CMK (cell line): Measurements from ENCODE around the gene CLCA4.
"Not testable (repeated sequence)": the region's sequence is repeated elsewhere in the genome, so short reads cannot be mapped to it uniquely, and the experiment has no call there.

ENCODE experiments used
- DNase-seq: peaks from one replicate; pipeline ENCODE4 v3.0.0-alpha.2; 2010; ENCODE audit warnings: low read depth

Gene CLCA4

DNA sequence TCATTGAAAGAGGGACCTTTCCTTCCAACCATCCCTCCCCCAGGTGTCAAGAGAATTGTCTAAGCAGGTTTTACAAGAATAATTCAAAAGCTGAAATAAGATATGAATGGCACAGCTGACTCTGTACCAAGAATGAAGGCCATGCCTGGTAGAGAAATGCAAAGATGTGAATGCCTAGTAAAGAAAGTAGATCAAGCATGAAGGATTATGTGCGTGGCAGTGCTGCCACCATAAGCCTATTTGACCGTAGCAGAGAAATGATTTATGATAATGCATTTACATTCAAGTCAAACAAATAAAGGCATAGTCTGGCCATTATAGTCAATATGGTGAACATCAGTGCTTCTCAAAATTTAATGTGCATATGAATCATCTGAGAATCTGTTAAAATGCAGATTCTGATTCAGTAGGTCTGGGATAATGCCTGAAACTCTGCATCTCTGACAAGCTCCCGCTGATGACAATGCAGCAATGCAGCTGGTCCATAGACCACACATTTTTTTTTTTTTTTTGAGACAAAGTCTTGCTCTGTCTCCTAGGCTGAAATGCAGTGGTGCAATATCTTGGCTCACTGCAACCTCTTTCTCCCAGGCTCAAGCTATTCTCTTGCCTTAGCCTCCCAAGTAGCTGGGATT, 16.6 kb upstream of the CLCA4 start:
- no peak for DNase-seq

DNA sequence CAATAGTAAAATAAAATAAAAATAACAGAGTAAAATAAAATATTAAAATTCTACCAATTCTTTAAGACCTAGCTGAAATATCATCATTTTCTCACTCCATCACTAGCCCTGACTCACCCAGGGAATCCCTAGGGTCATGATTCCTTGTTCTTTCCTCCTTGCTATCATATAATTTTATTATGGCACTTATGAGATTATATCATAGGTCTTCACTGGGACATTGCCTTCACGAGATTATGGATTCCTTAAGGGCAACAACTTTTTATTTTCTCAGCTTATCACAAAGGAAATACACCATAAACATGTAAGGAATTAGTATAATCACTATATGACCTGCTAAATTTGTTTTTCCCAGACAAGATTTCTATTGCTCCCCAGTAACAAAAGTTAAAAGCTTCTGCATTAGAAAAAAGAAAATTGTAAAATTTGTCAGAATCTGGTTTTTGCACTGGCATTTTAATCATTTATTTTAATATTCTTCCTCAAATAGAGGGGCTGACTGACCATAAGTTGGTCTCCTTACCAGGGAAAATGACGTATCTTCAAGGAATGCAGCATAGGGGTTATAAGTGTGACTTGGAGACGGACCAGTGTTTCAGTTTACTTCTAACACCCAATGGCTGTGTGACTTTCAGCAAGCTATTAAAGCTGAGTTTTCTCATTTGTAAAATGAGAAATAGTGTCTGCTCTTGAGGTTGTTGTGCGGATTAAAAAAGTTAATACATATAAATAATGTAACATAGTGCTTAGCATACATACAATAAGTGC, 8.8 kb upstream of the CLCA4 start:
- DNase-seq: no peak

DNA sequence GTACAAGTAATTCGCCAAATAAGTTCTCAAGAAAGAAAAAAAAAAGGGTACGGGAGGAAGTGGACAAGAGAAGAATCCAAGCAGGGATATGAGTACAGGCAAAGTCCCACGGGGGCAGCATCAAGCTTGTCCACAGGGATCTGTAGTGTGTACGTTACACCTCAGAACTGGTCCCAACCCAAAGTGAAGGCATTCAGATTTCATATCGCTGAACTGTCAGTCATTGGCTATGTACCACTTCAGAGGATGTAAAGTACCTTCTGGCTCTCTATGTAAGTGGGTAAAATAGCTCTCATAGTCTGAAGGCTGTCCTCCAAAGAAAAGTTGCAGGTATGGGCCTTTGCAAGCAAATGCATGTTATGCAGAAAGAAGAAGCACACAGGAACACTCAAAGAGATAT, 8.1 kb upstream of the CLCA4 start:
- no peak for DNase-seq

DNA sequence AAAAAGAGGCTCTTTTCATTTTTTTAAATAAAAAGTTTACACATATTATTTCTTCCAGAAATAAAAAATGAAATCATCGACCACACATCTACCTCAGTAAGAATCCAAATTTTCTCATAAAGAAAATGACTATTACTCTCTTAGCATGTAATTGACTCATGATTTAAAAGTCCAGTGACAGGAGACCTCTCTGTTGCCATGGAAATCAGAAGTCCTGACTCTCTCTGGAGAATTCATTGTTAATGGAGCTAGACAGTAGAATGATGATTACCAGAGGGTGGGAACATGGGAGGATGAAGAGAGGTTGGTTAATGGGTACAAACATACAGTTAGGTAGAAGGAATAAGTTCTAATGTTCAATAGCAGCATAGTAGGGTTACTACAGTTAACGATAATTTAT, 5.0 kb upstream of the CLCA4 start:
- no peak for DNase-seq

DNA sequence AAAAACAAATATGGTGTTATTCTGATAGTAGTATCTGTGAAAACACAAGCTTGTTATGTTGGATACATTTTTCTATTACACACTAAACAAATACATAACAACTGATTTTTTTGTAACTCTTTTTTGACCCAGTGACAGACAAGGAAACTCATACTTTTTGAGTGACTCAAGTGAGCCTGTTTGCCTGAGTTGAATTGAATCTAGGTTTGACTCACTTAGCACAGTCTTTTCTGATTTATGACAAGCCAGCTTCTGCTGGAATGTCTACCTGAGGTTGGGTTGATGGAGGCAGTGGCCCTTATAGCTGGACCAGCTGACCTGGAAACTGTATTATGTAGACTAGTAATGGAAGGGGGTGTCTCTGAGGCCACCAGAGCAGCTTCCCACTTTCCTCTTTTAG, 4.2 kb upstream of the CLCA4 start:
- DNase-seq: no peak

DNA sequence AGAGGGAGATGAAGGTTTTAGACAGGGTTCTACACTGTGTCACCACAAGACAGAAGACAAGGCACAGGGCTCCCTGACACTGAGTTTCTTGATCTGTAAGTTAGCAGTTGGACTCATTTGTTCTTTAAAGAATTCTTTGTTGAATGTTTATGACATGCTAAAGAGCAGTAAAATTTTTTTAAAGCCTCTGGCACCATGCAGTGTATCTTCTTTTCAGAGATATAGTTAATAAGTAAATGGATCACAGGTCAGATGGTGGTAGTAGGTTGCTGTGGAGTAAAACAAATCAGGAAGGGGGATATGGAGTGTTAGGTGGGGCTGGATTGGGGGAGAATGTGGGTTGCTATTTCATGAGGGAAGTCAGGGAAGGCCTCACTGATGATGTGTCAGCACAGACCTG, 2.0 kb downstream of the CLCA4 start:
- no peak for DNase-seq

GRCh38 chr1:86551305-86551704, 4.4 kb downstream of the CLCA4 start:
- no peak for DNase-seq

GRCh38 chr1:86552376-86552775, 5.5 kb downstream of the CLCA4 start:
- no peak for DNase-seq

- no peak for DNase-seq
Measured at GRCh38 chr1:86557739-86558138, 10.9 kb downstream of the CLCA4 start.

DNA sequence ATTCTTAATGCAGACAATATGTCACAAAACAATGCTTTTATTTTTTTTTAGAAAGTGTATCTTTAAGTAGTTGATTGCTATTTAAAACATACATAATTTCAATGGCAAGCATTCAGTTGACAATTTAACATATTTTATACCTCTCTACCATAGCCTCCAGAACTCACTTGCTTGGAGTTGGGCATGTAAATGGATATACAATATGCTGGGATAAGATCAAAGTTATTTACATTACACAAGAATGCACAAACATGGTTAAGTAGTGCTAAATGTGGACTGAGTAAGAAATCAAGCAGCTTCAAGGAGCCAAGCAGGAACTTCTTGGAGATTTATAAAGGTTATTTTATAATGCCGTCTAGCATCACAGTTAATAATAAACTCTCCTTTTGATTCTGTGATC, 17.0 kb downstream of the CLCA4 start:
- no peak for DNase-seq

DNA sequence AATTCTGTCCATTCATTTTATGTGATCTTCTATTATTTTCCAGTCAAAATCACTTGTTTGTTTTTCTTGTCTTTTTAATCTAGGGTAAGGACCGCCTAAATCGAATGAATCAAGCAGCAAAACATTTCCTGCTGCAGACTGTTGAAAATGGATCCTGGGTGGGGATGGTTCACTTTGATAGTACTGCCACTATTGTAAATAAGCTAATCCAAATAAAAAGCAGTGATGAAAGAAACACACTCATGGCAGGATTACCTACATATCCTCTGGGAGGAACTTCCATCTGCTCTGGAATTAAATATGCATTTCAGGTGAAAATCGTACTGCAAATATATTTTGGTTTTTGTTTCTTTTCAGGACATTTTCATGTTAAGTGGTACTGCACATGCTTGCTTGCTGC, 20.5 kb downstream of the CLCA4 start:
- no peak for DNase-seq

- no peak for DNase-seq
Measured at GRCh38 chr1:86567878-86568277, 21.0 kb downstream of the CLCA4 start.

DNA sequence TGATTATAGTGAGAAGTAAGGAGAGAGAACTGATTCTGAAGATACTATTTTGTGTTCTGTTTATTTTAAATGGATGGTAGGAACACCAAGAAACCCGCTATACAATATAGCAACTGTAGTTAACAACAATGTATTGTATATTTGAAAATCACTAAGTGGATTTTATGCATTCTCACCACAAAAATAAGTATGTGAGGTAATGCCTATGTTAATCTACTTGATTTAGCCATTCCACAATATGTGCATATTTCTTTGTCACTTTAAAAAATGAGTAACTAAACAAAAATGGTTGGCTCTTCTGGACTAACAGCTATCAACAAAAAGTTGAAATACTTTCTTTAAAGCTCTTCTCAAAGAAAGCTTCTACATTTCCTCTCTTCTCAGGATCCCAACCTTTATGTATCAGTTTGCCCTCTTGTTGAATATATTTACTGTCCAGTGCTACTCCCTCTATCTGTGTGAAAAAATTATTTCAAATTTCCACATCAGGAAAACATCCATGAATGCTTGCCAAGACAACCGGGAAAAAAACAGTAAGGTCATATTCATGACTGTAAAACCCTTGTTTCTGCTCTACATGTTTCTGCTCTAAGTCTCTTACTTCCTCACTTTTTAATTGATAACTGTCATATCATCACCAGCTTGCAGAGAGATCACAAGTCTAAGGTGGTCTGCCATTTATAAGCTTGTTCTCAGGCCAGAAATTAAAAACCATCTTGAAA, 27.0 kb downstream of the CLCA4 start:
- DNase-seq: no peak

DNA sequence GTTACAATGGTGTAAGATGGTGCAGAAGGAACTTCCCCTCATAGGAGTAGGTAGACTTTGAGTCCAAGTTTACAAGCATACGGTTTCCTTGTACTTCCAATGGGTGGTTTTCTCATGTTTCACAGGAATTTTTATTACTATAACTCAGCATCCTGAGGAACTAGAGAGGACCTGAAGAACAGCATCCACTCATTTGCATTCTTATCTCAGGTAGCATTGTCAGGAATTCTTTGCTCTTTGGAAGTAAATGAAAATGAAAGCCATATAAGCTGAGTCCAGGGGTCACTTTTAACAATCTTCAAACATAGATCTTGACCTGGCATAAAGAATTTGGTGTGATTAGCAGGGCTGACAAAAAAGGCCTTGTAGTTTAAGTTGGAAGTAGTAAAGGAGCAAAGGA, 34.4 kb downstream of the CLCA4 start:
- no peak for DNase-seq

GRCh38 chr1:86582161-86582560, 35.3 kb downstream of the CLCA4 start:
- DNase-seq: no peak

GRCh38 chr1:86583032-86583431, 36.2 kb downstream of the CLCA4 start:
- DNase-seq: no peak

DNA sequence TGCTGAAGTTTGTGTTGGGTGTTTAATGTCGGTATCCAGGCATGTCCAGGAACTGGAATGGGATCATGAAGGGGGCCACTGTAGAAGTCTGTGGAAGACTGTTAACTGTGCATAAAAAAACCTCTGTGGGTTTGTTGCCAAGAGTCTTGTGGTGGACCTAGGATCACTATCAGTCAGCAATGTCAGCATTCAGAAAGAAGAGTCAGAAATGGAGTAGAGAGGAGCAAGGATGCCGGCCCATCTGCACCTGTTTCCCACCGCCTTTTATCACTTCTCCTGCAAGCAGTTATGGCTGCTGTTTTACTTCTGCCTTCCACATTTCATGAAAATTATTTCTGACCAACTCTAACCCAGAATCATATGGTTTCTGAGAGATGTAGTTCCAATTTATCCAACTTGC, 36.7 kb downstream of the CLCA4 start:
- DNase-seq: no peak

DNA sequence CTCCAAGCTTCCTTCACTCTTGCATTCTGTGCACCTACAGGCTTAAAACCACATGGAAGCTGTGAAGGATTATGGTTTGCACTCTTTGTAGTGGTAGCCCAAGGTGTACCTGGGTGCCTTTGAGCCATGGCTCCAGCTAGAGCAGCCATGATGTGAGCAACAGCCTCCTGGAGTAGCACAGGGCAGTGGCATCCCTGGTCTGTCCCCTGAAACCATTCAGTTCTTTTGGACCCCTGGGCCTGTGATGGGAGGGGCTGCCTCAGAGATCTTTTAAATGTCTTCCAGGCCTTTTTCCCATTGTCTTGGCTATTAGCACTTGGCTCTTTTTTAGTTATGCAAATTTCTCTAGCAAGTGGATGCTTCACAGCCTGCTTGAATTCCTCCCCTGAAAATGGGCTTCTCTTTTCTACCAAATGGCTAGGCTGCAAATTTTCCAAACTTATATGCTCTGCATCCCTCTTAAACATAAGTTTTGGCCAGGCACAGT, 47.4 kb downstream of the CLCA4 start:
- no peak for DNase-seq

DNA sequence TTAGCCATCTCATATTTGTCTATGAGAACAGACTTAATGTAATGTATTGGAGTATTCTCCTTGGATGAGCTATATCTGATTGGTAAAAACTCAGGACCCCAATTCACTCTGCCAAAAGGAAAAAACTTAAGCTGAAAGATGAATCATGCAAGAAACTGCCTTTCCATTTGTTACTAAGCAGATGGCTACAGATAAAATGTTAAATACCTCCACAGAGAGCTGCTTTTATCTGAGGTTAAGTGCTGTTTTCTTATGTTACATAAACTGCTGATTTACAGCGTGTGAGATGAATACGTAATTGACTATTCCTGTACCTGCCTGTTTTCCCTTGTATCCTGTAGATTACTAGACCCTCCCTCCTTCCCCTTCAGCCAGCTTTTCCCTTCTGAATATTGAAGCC, 49.3 kb downstream of the CLCA4 start:
- no peak for DNase-seq

- DNase-seq: no peak
Measured at GRCh38 chr1:86596741-86597290, 49.9 kb downstream of the CLCA4 start.

DNA sequence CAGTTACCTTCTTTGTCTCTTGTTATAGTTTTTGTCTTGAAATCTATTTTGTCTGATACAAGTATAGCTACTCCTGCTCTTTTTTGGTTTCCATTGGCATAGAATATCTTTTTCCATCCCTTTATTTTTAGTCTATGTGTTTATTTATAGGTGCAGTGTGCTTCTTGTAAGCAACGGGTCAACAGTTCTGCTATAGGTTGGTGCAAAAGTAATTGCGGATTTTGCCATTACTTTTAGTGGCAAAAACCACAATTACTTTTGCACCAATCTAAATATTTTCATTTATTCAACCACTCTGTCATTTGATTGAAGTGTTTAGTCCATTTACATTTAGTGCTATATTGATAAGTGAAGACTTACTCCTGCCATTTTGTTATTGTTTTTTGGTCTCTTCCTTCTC, 59.2 kb downstream of the CLCA4 start:
- DNase-seq: not testable (repeated sequence)

- no peak for DNase-seq
Measured at GRCh38 chr1:86616433-86616832, 69.6 kb downstream of the CLCA4 start.

DNA sequence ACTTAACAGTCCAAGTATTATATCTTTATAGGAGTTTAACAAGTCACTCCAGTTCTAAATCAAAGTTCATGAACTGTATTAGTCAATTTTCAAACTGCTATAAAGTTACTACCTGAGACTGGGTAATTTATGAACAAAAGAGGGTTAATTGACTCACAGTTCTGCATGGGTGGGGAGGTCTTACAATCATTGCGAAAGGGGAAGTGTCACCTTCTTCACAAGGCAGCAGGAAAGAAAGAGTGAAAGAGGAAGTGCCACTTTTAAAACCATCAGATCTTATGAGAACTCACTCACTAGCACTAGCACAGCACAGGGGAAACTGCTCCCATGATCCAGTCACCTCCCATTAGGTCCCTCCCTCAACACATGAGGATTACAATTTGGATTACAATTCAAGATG, 70.0 kb downstream of the CLCA4 start:
- no peak for DNase-seq
